ENCODE data around the gene UBE2I.

The UBE2I gene

GRCh38 chr16:1331712-1332617 lies 22.5 kb downstream of the UBE2I start:
- DNase-seq = no peak

DNA sequence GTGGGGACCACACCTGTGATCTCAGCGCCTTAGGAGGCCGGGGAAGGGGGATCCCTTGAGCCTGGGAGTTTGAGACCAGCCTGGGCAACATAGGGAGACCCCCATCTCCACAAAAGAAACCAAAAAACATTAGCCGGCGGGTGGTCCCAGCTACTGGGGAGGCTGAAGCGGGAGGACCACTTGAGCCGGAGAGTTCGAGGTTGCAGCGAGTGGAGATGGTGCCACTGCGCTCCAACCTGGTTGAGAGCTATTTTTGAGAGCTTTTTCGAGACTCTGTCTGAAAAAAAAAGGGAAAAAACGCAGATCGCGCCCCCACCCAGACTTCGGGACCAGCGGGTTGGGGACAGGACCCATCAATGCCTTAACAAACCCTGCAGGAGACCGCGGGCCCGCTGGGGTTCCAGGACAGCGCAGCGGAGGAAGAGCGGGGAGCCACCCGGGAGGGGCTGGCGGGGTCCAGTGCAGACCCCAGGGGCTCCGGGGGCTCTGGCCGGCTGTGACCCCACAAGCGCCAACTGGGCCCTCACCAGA lies 23.2 kb downstream of the UBE2I start:
- no peak for DNase-seq

DNA sequence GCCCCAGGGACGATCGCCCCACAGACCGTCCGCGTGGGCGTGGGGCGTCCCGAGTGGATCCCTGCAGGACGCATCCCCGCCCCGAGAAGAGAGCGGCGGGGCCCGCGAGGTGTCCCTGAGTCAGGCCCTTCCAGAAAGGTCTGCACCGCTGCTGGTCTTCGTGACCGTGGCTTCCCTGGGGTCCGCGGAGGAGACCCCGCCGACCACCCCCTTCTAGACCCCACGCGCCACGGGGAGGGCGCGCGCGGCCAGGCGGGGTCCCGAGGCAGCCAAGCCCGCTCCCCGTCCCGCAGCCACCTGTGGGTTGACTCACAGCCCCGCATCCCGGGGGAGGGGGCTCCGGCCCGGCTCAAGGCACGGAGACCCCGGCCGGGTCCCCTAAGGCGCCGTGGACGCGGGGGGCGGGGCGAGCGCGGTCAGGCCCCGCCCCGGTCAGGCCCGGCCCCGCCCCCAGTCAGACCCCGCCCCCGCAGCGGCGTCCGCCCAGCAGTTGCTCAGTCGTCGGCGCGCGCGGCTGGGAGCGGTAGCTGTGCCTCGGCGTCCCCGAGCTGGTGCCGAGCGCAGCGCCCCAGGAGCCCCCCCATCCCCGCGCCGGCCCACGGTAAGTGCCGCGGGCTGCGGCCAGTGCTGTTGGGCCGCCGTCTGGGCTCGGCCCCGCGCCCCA lies 23.8 kb downstream of the UBE2I start, which contains the start of gene BAIAP3:
BAIAP3 (plus strand) TSS at position 497 of the 664 bp plus-strand sequence. CDS start 4,905 bp downstream, outside the sequence.
- DNase-seq = no peak

DNA sequence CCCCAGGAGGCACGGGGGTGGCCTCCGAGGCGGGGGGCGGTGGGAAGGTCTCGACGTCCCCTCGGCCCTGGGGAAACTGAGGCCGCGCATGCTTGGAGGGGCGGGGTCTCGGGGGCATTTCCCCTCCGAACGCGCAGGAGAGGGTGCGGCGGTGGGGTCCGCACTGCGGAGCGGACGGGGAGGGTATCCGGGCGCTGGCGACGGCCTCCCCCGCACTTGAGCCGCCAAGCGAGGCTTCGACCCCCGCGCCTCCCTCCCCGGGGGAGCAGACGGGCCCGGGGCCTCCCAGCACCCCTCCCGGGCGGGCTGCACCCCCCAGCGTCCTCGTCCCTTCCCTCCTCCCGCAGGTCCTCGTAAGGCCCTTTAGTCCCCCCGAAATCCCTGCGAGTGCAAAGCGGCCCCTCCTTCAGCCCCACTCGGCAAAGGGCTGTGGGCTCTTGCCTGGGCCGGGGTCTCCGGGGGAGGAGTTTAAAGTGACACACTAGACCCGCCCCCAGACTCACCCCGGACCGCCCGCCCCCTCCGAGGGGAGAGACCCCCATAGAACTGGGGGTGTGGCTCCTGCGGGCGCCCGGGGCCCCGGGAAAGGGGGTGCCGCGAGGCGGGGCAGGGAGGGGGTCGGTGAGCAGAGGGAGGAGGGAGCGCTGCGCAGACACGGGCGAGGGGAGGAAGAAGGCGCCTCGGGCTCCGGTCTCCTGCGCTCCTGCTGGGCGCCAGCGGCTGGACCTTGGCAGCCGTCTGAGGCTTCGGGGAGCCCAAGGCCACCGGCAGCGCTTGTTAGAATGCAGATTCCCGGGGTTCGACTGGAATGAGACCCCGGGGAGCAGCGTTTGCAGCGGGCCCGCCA lies 24.6 kb downstream of the UBE2I start:
- DNase-seq = no peak

- no peak for DNase-seq
Observed at GRCh38 chr16:1334739-1335138, 25.3 kb downstream of the UBE2I start.

GRCh38 chr16:1335211-1335971 lies 26.0 kb downstream of the UBE2I start:
- DNase-seq = no peak

DNA sequence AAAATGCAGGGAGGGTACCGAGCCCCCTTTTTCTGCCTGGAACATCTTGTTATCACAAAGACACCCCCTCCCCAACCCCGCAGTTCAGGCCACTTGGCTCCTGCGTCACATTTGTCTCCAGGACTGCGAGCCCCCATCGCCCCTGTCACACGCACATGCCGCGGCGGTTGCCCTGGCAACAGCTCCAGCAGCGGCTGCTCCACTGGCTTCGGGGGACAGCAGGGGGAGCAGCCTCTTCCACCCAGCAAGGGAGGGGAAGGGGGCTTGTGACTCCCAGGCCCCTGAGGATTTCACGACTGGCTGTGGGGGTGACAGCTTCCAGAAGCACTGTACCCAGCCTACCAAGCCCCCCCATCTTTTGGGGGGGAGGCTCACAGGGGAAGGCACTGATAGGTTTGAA lies 26.6 kb downstream of the UBE2I start:
- DNase-seq = no peak

GRCh38 chr16:1336619-1337018 lies 27.2 kb downstream of the UBE2I start:
- DNase-seq = no peak

DNA sequence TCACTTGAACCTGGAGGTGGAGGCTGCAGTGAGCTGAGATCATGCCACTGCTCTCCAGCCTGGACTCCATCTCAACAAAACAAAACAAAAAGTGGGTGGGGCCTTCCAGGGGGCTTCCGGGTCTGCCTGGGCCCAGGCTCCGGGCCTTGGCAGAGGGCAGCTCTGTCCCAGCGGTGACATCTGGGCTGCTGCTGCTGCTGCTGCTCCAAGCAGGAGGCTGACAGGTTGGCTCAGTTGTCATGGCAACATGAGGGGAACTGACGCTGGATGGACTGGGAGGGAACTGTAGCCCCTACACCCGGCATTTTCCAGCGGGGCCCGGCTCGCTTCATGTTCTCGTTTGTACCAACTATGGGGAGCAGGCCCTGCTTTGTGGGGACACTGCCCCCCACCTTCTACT lies 28.1 kb downstream of the UBE2I start:
- no peak for DNase-seq

DNA sequence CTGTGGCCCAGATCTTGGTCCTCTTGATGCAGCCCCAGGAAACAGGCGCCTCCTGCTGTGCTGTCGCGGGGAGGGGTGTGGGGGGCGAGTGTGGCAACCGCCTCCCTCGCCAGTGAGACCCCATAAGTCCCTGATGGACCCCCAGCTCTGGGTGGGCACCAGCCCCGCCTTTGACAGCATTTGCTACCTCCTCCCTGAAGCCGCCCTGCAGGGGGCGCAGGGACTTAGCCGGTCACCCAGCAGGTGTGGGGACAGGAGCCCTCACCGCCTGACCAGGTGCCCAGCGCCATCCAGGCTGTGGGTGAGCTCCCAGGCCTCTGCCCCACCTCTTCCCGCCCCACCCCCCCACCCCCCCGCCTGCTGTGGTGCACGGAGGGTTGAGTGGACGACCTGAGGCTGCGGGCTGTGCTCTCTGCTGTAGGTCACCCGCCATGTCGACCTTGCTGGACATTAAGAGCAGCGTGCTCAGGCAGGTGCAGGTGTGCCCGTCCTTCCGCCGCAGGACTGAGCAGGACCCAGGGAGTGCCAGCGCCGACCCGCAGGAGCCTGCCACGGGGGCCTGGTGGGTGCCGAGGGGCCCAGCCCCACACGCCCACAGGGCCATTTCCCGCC lies 28.8 kb downstream of the UBE2I start:
- no peak for DNase-seq

GRCh38 chr16:1338855-1339675 lies 29.6 kb downstream of the UBE2I start:
- DNase-seq = no peak

DNA sequence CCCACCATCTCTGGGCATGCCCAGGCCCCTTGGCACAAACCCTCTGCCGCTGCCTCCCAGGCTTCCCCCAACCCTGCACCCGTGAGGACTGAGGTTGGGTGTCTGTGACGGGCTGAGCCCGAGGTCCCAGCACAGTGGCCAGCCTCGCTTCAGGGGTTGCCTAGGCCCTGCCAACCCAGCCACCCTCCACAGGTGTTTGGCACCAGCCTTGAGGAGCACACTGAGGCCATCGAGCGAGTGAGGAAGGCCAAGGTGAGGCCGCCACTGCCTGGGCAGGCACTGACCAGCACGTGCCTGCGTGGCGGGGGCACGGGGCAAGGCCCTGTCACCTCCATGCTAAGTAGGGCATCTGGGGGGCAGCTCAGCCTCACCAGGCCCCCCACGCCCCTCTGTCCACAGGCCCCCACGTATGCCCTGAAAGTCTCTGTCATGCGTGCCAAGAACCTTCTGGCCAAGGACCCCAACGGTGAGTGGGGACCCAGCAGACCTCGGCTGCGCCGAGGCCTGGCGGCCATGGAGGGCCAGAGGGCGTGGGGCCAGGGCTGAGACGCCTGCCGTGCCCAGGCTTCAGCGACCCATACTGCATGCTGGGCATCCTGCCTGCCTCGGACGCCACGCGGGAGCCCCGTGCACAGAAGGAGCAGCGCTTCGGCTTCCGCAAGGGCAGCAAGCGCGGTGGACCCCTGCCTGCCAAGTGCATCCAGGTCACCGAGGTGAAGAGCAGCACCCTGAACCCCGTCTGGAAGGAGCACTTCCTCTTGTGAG lies 31.5 kb downstream of the UBE2I start:
- DNase-seq = no peak

DNA sequence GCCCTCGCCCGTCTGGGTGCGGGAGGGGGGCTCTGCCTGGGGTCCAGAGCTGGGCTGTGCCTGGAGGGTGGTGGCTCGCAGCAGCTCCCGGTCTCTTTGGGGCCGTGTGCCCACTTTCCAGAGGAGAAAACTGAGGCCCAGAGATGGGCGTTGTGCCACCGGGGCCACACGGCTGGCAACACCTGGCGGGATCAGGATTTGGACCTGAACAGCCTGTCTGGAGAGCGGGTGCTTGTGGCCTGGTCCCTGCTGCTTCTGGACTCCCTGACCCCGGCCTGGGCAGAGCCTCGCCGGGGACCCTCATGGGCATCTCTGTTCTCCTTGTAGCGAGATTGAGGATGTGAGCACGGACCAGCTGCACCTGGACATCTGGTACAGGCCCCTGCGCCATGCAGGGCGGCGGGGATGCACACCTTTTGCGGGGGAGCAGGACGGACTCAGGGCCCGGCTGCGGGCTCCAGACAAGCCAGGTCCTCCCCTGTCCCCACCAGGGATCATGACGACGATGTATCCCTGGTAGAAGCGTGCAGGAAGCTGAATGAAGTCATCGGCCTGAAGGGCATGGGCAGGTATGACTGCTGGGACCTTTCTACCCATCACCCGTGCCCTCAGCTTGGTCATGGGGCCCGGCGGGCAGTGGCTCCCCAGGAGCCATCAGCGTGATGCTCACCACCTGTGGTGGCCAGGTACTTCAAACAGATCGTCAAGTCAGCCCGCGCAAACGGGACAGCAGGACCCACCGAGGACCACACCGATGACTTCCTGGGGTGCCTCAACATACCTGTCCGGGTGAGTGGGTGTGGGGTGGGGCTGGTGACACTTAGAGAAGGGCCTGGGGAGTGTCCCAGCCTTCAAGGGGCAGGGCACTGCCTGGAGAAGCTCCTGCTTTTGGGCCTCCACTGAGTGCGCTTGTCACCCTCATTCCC lies 32.3 kb downstream of the UBE2I start:
- DNase-seq = no peak

- DNase-seq = peak; percentile 95
Observed at GRCh38 chr16:1342526-1343427, 33.3 kb downstream of the UBE2I start.

GRCh38 chr16:1343428-1344242 lies 34.2 kb downstream of the UBE2I start:
- no peak for DNase-seq

GRCh38 chr16:1344499-1344898 lies 35.1 kb downstream of the UBE2I start:
- no peak for DNase-seq

GRCh38 chr16:1345087-1345486 lies 35.7 kb downstream of the UBE2I start:
- DNase-seq = no peak
